ENCODE results near the gene TMPRSS11A.

The TMPRSS11A gene

DNA sequence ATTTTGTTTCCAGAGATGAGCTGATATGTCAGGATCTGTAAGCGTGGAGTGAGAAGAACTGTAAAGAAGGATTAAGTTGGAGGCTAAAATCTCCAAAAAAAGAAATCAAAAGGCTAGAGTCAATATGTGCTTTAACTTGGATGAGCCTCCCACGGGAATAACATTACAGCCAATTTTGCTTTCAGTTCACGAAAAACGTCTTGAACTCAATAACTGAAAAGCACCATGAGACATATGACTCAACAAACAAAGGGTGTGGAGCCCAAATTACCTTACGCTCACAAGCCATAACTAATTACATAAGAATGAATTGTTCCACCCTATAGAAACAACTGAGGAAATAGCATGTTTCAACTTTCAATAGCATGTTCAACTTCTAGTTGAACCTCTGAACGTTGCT, 101.8 kb downstream of the TMPRSS11A start:
- no peak for DNase-seq

Measured in DMS79 (cell line).